ENCODE results near the gene THADA.
"Not testable (repeated sequence)": the region's sequence is repeated elsewhere in the genome, so short reads cannot be mapped to it uniquely, and the experiment has no call there.

The THADA gene

DNA sequence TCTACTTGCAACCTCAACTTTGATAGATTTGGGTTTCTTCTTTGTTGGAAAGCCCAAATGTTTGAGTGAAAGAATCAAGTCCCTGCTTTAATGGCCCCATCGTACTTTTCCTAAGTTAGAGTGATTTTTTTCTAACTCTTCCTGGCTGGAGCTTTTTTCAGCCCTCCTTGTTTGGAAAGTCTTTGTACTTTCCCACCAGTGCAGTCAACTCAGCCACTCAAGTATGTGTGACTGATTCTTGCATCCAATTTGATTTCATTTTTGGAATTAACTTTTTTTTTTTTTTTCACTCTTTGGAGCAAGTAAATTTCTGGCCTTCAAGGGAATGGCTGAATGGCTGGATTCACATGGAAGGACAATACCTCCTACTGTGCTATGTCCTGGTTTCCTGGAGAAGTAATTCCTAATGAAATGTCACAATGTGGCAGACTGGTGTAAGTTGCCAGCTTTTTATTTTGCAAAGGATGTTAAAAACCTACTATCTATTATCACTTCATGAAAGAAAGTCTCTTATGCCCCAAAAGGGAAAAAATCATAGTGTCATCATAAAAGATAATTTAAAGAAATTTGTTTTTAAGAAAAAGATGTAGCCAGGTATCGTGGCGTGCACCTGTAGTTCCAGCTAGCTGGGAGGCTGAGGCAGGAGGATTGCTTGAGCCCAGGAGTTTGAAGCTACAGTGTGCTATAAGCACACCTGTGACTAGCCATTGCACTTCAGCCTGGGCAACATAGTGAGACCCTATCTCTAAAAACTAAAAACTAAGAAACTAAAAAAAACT lies 293.5 kb downstream of the THADA start:
- DNase-seq (ENCODE audit: low spot score) = no peak

DNA sequence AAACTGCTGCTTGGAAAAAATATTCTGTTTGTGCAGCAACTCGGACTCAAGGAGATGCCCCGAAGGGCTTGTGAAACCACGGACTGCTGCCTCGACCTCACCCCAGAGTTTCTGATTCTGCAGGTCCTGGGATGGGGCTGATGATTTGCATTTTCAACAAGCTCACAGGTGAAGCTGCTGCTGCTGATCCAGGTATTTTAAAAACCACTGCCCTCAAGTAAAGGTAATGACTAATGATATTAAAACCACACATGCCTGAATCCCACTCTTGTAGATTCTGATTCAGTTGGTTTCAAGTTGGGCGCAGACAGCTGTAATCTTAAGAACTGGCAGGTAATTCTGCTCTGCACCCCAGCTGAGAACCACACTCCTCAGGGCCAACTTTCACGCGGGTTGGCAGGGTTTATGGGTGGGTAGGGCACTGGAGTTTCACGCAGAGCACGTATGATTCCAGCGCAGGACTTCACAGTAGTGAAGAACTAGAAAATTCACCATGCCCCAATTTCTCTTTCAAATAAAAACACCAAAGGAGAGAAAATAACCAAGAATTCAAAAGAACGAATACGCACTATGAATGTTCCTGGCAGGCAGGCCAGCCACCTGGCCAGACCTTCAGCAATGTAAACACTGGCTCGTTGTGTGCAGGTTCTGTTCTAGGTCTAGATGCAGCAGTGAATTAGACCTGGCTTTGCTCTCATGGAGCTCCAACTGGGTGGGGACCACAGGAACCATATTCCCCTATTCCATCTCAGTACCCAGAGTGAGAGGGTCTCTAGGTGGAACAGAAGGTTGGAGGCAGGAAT lies 294.9 kb downstream of the THADA start:
- no peak for DNase-seq (ENCODE audit: low spot score)

DNA sequence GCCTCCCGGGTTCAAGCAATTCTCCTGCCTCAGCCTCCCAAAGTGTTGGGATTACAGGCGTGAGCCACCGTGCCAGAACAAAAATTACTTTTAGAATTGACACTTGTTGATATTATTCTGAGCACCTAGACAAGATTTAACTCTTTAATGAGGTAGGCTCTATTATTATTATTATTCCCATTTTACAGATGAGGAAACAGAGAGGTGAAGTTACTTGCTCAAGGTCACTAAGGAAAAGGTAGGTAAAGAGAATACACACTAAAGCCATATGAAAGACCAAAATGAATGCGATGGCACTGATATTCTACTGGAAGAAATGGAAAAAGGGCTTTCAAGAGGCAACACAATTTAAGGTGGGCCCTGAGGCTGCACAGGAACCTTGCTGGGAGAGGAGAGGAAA lies 295.6 kb downstream of the THADA start:
- no peak for DNase-seq (ENCODE audit: low spot score)

DNA sequence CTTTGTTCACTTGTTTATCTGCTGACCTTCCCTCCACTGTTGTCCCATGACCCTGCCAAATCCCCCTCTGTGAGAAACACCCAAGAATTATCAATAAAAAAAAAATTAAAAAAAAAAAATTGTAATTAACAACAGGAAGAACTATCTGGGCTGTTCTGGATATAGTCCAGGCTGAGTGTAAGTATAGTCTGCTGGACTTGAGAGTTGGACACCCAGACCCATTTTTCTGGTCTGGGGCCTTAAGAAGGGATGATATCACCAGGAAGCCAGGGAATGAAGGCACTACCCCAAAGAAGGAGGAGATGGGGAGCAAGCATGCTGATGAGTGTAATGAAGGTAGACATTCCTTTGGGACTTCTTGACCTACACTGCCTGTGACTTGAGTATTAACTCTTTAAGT lies 297.3 kb downstream of the THADA start:
- no peak for DNase-seq (ENCODE audit: low spot score)

DNA sequence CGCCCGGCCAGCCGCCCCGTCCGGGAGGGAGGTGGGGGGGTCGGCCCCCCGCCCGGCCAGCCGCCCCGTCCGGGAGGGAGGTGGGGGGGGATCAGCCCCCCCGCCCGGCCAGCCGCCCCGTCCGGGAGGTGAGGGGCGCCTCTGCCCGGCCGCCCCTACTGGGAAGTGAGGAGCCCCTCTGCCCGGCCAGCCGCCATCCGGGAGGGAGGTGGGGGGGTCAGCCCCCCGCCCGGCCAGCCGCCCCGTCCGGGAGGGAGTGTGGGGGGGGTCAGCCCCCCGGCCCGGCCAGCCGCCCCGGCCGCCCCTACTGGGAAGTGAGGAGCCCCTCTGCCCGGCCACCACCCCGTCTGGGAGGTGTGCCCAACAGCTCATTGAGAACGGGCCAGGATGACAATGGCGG lies 298.1 kb downstream of the THADA start:
- DNase-seq (ENCODE audit: low spot score) = not testable (repeated sequence)

DNA sequence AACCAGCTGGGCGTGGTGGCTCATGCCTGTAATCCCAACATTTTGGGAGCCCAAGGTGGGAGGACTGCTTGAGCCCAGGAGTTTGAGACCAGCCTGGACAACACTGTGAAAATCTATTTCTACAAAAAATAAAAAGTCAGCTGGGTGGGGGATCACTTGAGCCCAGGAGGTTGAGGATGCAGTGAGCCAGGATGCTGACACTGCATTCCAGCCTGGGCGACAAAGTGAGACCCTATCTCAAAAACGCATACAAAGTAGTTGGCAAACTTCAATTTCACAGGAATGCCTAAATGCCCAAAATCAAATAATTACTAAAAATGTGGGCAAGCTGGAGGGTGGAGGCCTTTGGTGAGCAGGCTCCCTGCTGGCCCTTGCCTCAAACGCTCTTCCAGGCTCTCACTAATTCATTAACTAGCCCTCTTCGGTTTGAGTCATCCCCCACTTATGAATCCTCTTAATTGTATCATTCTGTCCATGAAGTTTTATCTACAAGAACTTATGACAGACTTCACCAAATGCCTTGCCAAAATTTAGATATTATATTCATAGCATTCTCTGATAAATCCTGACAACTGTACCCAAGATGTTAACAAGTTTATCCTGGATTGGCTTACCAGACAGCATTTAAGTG lies 300.8 kb downstream of the THADA start:
- no peak for DNase-seq (ENCODE audit: low spot score)

DNA sequence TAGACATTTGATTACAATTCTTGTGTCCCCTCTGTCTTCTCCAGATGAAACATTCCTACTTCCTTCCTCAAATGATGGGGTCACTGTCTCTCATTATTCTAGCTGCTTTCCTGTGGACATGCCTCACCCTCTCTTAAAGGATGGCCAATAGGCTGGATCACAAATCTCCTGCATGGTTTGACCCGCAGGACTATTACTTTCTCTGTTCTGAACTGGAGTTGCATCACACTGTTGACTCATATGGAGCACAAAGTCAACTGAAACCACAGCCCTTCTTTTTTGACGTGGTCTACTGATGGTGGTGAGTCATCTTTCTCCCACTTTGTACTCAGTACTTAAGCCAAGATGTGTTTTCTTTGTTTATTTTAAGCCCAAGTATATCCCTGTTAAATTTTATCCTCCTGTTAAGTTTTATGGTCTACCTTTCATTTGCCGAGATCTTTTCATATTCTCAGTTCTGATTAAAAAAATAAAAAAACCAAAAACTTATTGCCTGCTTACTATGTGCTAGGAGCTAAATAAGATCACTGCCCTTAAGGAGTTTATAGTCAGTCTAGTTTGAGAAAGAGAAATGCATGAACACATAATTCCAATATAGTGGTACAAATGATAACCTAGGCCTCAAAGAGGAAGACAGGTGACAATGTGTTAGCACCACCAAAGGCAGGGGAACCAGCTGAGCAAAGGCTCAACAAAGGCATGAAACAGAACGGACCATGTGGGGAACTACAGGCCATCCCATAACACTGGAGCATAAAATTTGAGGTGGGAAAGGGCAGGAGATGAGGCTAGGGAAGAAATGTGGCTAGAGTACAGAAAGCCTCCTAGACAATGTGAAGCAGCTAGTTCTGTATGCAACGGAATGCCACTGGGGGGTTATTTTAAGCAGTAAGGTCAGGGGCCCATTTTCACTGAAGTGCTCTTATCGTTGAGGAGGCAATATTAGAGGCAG lies 301.8 kb downstream of the THADA start:
- DNase-seq (ENCODE audit: low spot score) = peak; percentile 64

DNA sequence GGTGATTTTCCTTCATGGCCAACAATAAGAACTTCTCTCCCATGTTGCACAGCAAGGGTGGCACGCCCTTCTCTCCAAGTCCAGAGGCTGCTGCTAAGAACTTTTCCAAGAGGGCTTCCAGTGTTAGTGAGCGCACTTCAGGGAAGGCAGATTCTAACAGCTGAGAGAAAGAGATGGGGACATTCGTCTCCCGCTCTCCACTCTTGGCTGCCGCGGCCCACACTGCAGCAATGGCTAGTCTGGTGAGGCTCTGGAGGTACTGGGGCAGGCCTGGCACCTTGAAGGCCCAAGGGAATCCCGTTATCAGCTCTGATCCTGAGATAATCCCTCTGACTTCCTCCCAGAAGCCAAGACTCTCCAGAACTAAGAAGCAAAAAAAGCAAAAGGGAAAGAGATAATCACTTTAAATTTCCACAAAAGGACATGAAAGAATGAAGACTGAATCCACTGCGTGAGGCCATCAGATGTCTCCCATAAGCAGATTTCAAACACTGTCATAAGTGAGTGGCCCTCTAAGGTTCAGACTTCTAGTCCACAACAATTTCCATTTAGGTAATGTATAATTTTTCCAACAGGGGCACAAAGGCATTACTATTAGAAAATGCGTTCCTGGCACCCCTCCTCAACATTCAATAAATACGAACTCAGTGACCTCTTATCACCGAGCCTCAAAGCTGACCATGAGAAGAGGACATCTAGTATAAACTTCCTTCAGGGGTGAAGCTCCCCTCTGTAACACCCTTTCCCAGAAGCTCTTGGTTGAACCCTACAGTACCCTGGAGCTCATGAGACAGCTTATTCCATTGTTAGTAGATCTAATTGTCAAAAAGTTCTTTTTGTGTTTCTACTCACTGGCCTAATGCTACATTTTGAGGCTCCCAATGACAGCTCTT lies 302.7 kb downstream of the THADA start:
- DNase-seq (ENCODE audit: low spot score) = no peak

DNA sequence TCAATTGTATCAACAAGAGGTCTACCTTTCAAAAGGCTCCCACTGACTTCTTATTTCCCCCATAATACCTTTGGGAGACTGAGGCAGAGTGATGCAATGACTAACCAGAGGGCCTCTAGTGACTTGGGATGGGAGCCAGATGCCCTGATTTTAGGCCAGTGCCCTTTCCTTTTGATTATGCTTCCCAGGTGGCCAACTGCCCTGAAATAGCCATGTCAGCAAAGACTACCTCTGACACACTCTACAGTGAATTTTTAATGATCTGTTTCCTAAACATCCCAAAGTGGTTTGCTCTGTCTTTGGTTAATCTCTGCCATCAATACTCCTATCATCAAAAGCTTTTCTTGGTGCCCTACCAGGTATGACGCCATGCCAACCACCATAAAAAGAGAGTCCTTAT lies 303.5 kb downstream of the THADA start:
- no peak for DNase-seq (ENCODE audit: low spot score)

DNA sequence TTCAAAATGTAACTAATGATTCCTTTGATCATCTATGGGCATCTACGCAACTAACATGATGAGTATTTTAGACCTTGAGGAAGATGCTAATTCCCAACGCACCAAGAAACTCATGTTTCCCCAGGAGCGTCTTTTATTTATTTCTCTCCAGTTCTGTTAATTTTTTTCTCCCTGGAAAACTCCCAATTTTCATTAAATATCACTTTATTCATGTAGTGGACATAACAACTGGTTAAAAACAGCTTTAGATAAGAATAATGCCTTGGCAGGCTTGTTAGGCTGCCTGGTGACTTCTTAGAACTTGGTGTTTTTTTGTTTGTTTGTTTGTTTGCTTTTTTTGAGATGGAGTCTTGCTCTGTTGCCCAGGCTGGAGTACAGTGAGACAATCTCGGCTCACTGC lies 306.5 kb downstream of the THADA start:
- no peak for DNase-seq (ENCODE audit: low spot score)

DNA sequence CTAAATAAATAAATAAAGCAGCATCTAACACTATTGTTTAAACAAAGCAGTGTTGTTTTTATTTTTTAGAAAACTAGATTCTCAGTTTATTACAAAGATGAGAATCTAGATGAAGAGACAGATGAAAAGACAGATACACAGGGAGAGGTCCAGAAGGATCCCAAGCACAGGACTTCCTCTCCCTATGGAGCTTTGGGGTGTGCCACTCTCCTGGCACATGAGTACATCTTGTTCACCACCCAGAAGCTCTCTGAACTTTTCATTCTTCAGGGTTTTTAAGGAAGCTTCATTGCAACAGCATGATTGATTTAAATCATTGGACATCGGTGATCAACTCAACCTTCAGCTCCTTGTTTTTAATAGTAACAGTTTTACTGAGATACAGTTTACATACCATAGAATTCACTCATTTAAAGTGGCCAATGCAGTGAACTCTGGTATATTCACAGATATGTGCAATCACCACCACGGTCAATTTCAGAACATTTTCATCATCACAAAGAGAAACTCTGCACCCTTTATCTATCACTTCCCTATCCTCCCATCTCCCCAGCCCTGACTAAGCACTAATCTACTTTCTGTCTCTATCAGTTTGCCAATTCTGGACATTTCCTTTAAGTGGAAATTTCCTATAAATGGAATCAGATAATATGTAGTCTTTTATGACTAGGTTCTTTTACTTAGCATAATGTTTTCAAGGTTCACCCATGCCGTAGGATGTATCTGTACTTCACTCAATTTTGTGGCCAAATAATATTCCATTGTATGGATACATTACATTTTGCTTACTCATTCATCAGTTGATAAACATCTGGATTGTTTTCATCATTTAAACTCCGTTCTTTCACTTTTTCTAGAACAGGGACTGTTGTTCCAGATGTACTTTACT lies 307.2 kb downstream of the THADA start:
- DNase-seq (ENCODE audit: low spot score) = no peak

DNA sequence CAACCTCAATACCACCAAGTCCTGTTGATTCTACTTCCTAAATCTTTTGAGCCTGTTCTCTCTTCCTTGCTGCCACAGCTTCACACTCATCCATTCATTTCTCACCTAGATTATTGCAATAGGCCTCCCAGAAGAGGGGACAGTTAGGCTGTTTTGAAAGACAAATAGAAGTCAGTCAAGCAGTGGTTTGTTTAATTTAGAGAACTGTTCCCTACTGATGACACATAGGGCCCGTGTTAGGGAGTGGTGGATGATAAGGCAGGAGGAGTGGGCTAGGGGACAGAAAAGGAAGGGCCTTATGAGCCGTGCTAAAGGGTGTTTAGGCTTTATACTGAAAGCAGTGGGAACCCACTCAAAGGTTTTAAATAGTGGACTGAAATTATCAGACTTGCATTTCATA lies 309.9 kb downstream of the THADA start:
- DNase-seq (ENCODE audit: low spot score) = no peak

DNA sequence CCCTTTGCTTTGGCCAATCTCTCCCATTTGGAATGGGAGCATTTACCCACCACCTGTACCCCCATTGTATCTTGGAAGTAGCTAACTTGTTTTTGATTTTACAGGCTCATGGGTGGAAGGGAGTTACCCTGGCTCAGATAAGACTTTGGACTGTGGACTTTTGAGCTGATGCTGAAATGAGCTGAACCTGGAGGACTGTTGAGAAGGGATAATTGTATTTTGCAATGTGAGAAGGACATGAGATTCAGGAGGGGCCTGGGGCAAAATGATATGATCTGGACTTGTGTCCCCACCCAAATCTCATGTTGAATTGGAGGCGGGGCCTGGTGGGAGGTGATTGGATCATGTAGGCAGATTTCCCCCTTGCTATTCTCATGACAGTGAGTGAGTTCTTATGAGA lies 310.9 kb downstream of the THADA start:
- DNase-seq (ENCODE audit: low spot score) = no peak

DNA sequence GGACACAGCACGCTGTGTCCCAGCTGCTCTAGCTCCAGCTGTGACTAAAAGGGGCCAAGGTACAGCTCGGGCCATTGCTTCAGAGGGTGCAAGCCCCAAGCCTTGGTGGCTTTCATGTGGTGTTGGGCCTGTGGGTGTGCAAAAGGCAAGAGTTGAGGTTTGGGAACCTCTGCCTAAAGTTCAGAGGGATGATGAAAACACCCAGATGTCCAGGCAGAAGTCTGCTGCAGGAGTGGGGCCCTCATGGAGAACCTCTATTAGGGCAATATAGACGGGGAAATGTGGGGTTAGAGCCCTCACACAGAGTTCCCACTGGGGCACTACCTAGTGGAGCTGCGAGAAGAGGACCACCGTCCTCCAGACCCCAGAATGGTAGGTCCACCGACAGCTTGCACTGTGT lies 311.5 kb downstream of the THADA start:
- not testable (repeated sequence) for DNase-seq (ENCODE audit: low spot score)

DNA sequence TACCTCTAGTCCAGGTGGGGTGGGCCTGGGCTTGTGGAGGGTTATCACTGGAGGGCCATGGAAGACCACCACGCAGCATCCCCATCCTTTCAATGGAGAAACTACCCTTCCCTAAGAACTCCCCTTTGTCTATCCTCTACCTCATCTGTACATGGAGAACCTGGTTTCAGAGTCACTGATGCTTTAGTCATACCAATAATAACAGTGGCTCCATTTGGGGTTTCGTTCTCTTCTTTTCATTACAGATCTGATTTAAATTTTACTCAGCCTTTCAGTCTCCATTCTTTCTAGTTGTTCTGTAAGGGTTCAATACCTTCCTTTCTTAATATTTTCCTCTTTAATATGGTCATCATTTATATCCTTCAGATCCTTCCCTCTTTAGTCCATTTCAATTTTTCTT lies 314.8 kb downstream of the THADA start:
- DNase-seq (ENCODE audit: low spot score) = no peak

DNA sequence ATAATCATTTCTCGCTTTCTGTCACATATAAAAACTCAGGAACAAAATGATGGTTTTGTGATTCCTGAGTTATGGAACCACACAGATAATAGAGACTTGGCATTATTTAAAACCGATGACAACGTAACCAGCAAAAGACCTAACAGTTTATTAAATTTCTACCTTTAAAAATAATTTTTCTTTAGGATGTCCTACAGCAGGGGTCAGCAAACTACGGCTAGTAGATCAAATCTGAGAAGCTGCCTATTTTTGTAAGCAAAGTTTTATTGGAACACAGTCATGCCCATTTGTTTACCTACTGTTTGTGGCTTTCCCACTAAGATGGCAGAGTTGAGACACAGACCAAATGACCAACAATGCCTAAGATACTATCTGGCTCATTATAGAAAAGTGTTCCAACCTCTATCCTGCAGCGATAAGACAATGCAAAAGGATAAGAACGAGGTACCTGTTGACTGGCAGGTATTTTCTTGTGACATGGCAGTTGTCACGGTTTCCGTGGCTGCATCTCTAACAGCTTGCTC lies 316.5 kb downstream of the THADA start:
- DNase-seq (ENCODE audit: low spot score) = no peak

DNA sequence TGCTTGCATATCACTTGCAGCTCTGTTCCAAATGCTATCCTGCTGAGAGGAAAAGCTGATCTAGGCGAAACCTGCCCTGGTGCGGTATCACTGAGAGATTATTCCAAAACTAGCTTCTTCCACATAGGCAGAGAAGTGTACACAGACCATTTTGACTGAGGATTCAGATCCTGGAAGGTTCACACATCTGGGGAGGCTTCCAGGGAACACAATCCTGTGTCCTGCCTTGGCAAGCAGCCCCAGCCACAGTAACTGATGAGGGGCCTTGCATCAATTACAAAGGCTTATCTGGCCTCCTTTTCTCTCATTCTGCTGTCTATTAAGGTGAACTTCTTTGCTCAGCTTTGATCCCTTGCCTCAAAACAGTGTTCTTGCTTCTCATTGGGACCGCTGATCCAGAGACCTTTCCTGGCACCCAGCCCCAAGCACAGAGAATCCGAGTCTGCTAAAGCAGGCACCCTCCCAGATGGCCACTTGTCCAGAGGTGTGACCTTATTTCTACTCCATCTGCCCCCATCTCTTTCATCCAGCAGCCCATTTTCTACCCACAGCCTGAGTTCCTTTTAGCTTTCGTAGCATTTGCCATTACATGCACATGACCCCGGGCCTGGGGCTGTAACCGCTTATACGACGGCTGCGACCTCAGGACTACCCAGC lies 317.1 kb downstream of the THADA start:
- DNase-seq (ENCODE audit: low spot score) = no peak

DNA sequence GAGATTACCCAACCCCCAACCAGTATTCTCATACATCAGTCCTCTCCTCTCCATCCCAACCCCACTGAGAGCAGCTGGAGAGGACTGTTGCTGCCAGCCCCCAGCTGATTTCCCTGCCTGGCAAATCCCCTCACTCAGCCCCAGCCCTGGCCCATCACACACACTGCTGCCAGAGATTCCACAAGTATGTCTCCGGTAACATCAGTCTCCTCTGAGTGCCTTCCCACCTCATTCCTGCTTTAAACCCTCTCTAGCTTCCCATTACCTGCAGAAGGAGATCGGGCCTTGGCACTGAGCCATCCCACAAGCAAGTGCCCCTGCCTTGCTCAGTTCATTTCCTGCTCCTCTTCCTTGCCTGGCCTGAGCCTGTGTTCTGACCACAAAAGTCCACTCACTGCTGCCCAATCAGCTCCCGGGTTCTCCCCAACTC lies 318.9 kb downstream of the THADA start:
- DNase-seq (ENCODE audit: low spot score) = no peak
